ENCODE measurements around the gene ADAMTS17.

Gene ADAMTS17

DNA sequence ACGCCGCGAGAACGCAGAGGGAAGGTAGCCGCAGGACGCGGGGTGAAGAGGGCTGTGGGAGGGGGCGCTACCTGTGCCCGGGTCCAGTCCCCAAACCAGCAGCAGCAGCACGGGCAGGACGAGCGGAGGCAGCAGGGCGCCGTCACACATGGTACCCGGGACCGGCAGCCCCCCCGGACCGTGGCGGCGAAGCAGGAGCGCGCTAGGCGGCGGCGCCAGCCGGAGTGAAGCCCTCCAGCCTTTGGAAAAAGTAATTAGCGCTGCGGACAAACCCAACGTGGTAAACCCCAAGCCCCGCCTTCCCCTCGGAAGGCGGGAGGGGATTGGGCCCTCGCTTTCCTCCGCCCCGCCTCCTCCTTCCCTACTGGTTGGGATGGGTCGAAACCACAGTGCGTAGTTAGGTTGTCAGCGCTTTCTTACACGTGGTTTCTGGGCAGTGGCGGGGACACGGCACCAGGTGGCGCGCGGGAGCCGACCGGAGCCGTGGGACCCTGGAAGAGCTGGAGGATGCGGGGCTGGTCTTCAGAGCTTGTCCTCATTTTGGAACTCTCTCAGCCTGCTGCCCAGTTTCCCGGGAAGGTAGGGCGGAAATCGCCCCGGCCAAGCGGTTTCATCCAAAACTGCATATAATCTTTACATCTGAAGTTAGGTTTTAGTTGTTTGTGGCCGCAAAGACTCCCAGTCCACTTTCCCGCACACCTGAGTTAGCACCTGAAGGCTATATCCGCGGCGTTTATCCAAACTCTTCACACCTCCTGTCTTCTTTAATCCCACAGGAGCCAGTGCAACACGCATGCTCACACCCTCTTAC, at the start of gene ADAMTS17:
Gene ADAMTS17 (minus strand): TSS at position 226 of the 811 bp plus-strand sequence. CDS start 76 bp downstream, at position 150.
- DNase-seq (ENCODE audit: low read depth in 2 of 2) = peak; percentile 78

GRCh38 chr15:100385300-100386050, 43.7 kb upstream of the ADAMTS17 start:
- DNase-seq (ENCODE audit: low read depth in 2 of 2) = no peak

- DNase-seq (ENCODE audit: low read depth in 2 of 2) = no peak
Observed at GRCh38 chr15:100384108-100384410, 42.3 kb upstream of the ADAMTS17 start.

DNA sequence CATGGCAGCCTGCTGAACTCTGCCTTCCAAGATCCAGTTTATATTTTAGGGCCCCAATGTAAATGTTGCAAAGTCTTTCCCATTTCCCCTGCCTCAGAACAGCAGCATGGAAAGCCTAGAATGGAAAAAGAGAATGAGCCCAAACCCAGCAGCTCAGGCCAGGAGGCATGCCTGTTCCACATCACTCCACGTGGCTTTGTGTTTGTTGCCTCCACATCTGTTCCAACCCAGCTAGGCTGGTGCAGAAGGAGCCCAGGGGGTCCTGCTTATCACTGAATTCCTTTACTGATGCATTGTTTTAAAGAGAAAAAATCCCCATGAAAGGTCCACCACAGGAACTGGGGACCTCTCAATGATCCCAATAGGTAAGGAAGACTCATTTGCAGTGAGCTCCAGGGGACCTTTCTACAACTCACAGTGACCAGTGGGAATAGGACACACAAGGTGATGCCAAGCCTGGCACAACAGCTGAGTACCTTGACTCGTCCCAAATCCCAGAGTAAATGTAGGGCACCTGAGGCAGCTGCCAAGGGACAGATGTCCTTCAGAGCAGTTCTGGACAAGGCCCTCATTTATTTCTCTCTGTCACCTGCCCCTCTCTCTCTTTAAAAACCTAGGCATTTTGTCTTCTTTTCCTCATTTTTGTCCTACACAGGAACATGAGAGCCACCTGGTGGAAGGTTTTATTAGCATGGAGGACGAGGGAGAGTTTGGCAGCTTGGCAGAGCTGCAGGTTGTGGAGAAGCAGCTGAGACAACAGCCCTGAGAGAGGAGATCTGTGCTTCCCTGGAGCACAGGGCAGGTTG, 41.7 kb upstream of the ADAMTS17 start:
- no peak for DNase-seq (ENCODE audit: low read depth in 2 of 2)

GRCh38 chr15:100373942-100374341, 32.2 kb upstream of the ADAMTS17 start:
- DNase-seq (ENCODE audit: low read depth in 2 of 2) = no peak

DNA sequence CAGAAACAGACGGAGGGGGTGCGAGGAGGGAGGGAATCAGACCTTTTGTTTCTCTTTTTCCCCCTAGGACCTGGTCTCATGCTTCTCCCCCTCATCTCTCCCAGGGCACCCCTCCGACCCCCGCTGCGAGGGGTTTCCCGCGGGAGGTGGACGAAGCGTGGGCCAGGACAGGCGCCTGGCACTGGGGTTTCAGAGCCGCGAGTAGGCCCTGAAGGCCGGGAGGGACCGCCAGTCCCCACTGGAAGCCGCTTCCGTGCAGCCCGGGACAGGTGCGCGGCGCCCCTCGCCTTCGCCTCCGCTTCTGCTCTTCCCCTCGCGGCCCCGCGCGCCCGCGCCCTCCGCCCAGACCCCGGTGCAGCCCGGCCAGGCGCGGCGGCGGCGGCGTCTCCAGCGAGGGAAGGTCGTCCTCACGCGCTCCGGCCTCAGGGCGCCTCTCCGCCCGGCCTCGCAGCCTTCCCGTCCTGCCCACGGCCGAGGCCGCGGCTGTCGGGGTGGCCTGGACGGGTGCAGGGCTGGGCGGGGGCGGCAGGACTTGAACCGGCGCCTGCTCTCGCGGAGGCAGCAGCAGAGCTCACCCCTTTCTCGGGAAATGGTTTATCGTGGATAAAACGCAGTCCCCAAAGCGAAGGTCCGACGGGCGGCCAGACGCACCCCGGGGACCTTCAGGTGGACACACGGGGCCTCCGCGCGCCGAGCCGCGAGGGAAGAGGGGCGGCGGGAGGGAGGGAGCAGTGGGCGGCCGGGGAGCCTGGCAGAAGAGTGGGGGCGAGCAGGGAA, 31.5 kb upstream of the ADAMTS17 start:
- no peak for DNase-seq (ENCODE audit: low read depth in 2 of 2)

DNA sequence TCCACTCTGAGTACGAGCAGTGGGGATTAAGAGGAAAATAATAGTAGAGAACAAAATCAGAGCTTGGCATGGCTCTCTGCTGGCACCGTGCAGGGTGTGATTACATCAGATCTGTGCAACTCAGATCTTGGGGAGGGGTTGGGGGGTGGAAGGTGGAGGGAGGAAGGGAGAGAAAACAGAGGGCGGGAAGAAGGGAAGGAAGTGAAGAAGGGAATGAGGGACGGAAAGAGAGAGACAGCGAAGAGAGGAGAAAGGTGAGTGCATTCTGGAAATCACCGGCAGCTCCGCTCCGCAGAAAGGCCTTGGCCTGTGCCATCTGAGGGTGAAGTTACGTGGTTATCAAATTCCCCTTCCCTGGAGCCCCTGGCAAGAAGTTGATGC, 31.0 kb upstream of the ADAMTS17 start:
- no peak for DNase-seq (ENCODE audit: low read depth in 2 of 2)

GRCh38 chr15:100355342-100355741, 13.6 kb upstream of the ADAMTS17 start:
- DNase-seq (ENCODE audit: low read depth in 2 of 2) = no peak

DNA sequence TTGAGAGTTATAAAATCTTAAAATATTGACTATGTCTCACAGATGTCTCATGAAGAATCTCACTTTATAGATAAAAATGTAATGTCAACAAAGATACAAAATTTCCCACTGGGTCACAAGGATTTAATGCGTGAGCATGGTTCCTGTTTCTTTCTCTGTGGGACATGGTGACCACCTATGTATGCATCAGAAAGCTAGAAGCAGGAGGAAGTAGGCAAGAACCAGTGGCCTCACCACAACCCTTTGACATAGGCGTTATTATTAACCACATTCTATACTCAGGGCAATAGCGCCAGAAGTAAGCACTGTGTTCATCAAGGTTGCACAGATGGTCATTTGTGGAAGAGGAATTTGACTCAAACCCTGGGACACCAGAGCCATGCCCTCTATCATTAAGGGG, 11.7 kb upstream of the ADAMTS17 start:
- DNase-seq (ENCODE audit: low read depth in 2 of 2) = no peak

DNA sequence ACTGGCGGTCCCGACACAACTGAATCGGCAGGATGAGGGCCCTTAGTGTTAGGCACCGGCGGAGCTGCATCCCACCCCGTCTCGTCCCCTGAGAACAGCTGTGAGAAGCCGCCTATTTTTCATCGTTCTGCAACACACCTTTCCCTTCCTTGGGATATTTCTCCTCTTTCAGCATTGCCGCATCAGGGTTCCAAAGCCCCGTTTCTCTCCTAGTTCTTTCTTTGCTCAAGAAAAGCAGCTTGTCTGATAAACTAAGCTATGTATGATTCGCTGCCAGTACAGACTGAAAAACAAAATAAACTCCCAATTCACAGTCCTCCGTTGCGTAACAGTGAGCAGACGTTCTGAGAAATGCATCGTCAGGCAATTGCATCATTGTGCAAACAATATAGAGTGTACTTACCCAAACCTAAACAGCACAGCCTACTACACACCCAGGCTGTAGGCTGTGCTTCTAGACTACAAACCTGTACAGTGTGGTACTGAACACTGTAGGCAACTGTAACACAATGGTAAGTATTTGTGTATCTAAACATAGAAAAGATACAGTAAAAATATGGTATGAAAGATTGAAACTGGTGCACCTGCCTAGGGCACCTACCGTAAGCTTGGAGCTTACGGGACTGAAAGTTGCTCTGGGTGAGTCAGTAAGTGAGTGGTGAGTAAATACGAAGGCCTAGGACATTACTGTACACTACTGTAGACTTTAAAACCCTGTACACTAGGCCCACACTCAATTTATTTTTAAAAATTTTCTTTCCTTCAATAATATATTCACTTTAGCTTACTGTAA, 8.9 kb upstream of the ADAMTS17 start:
- peak; percentile 28 to 46 for DNase-seq (ENCODE audit: low read depth in 2 of 2)

- DNase-seq (ENCODE audit: low read depth in 2 of 2) = peak; percentile 57 to 59
Observed at GRCh38 chr15:100349696-100350433, 8.1 kb upstream of the ADAMTS17 start.

- no peak for DNase-seq (ENCODE audit: low read depth in 2 of 2)
Observed at GRCh38 chr15:100349321-100349695, 7.5 kb upstream of the ADAMTS17 start.

GRCh38 chr15:100348578-100348977, 6.8 kb upstream of the ADAMTS17 start:
- DNase-seq (ENCODE audit: low read depth in 2 of 2) = no peak

- no peak for DNase-seq (ENCODE audit: low read depth in 2 of 2)
Observed at GRCh38 chr15:100346866-100347512, 5.2 kb upstream of the ADAMTS17 start.

DNA sequence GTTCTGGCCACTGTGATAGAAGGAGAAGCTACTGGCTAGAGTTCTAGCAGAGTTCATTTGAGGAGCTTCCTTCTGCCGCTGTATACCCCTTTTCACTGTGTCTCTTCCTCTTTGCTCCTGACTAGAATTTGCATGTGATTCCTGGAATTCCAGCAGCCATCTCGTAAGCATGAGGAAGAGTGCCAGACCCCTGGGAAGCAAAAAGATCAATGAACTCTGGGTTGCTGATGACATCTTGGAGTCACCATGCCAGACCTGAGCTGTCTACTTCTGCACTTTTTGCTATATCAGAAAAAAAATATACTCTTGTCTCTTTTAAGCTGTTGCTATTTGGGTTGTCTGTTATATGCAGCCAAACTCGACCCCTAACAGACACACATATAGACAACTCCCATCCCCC, 3.7 kb upstream of the ADAMTS17 start:
- no peak for DNase-seq (ENCODE audit: low read depth in 2 of 2)

DNA sequence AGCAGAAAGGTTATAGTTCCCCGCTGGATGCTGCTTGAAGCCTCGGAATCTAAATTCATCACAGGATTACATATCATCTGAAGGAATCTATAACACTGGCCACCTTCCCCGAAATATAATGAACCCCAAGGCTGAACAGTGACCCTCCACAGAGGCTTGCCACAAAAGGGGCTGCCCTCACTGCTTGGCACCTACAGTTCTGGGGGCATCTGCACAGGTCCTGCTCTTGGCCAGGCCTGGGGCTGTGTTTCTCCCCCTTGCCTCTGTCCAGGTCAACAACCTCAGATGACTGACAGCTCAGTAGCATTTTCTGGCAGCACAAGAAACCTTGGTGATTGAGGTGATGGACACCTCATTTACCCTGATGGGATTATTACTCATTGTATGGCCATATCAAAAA, 1.5 kb upstream of the ADAMTS17 start:
- no peak for DNase-seq (ENCODE audit: low read depth in 2 of 2)

GRCh38 chr15:100341239-100341749, 481 bp downstream of the ADAMTS17 start:
- DNase-seq (ENCODE audit: low read depth in 2 of 2) = no peak

- DNase-seq (ENCODE audit: low read depth in 2 of 2) = no peak
Observed at GRCh38 chr15:100340721-100341238, 995 bp downstream of the ADAMTS17 start.

GRCh38 chr15:100339999-100340398, 1.8 kb downstream of the ADAMTS17 start:
- DNase-seq (ENCODE audit: low read depth in 2 of 2) = no peak
